NCI-H2107 treated with DMSO at 0.1 percent for 48 hours (cell line): ENCODE measurements around the gene ZNF207.
"Not testable (repeated sequence)": the region's sequence is repeated elsewhere in the genome, so short reads cannot be mapped to it uniquely, and the experiment has no call there.

ENCODE experiments used
- DNase-seq: peaks from one replicate; lab custom pipeline; 2025; ENCODE audit not compliant: unreplicated experiment; lab: John Stamatoyannopoulos, UW

ZNF207 gene

DNA sequence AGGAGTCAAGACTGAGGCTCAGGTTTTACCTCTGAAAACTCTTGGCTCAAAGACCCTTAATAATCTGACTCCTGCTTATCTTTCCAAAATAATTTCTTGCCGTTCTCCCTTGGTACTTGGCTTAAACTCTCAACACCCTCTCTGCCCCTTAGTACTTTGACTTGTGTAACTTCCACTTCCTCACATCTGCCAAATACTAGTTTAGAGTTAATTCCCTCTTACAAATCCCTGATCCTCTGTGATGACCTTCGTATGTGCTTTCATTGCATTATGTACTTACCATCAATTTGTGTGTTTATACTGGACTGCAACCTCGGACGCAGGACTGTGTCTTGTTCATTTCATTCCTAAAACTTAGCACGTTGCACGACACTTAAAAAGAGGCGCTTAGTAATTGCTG is 35.2 kb downstream of the ZNF207 start:
- DNase-seq: no peak

- DNase-seq: no peak
Observed at GRCh38 chr17:32385971-32386370, 36.0 kb downstream of the ZNF207 start.

DNA sequence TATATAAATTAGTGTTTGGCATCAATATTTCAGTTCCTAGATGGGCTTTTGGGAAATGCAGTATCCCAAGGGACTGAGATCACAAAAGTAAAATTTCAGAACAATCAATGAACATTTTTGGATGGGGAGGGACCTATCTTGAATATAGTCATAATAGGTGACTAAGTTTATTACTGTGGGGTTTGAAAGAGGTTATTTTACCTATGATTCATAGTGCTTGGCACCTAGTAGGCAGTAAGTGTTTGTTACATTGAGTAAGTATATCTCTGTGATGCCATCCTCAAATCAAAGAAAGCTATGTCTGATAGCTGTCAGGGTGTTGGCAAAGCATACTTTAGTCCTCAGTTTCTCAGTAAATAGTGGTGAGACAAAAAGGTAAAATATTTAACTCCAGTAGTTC is 36.9 kb downstream of the ZNF207 start:
- DNase-seq: no peak

DNA sequence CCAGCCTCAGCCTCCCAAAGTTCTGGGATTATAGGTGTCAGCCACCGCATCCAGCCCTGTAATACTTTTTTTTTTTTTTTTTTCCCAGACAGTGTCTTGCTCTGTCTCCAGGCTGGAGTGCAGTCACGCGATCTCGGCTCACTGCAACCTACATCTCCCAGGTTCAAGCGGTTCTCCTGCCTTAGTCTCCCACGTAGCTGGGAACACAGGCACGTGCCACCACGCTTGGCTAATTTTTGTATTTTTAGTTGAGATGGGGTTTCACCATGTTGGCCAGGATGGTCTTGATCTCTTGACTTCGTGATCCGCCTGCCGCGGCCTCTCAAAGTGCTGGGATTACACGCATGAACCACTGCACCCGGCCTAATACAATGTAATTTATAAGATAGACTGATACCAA is 38.2 kb downstream of the ZNF207 start:
- DNase-seq: not testable (repeated sequence)

GRCh38 chr17:32388613-32389459 is 38.9 kb downstream of the ZNF207 start:
- DNase-seq: no peak

DNA sequence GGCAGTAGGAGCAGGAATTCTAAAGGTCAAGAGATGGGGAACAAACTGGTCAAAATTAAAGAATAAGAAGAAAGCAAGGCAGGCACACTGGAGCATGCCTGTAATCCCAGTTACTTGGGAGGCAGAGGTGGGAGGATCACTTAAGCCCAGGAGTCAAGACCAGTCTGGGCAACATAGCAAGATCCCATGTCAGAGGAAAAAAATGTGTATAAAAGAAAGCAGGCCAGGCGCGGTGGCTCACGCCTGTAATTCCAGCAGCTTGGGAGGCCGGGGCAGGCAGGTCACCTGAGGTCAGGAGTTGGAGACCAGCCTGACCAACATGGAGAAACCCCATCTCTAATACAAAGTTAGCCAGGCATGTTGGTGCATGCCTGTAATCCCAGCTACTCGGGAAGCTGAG is 43.9 kb downstream of the ZNF207 start:
- DNase-seq: no peak

DNA sequence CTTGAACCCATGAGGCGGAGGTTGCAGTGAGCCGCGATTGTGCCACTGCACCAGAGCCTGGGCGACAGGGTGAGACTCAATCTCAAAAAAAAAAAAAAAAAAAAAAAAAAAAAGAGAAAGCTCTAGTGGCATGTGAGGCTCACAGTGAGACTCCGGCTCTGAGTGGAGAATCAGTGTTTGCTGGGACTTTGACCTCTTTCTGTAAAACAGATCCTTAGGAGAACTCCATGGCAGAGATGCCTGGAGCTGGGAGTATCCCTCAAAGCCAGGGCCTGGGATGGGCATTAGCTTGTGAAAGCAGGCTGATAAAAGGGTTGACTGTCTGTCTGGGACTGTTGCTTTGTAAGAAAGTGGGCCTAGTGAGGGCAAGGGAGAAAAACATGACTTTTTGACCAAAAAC is 46.4 kb downstream of the ZNF207 start:
- DNase-seq: no peak

- DNase-seq: no peak
Observed at GRCh38 chr17:32398946-32399345, 49.0 kb downstream of the ZNF207 start.

GRCh38 chr17:32410085-32410484 is 60.1 kb downstream of the ZNF207 start:
- not testable (repeated sequence) for DNase-seq

DNA sequence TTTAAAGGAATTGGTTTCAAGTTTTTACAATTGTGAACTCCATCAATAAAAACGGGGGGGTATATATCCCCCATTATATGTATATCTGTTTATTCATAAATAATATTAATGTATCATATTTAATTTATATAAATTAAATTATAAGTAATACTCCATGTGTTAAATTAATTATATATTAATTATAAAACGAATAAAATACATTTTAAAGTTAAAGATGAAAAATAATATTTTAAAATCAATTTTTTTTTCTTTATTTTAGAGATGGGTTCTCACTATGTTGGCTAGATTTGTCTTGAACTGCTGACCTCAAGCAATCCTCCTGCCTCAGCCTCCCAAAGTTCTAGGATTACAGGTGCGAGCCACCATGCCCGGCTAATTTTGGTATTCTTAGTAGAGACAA is 76.9 kb downstream of the ZNF207 start:
- DNase-seq: no peak

DNA sequence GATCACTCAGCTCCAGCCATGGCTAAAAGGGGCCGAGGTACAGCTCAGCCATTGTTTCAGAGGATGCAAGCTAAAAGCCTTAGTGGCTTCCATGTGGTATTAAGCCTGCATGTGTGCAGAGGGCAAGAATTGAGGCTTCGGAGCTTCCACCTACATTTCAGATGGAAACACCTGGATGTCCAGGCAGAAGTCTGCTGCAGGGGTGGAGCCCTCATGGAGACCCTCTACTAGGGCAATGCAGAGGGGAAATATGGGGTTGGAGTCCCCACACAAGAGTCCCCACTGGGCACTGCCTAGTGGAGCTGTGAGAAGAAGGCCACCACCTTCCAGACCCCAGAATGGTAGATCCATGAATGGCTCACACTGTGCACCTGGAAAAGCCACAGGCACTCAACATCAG is 79.6 kb downstream of the ZNF207 start:
- DNase-seq: no peak
